Endothelial cell of umbilical vein (primary cell): ENCODE measurements around the gene ID2. TPM values are rescaled to one million over a fixed set of nuclear protein-coding genes. Genes with fewer than 3 reads are reported as not detected.

Source experiments
- BruUV-seq: library from RNA; stranded (reverse); fragments of 400-500 nt; replicated peaks from 2 replicates; lab custom pipeline; 2021; lab: Mats Ljungman, UMichigan
- CTCF ChIA-PET: fragments of 300-600, 350-600 bp; sonication (Branson Sonifier 250); formaldehyde crosslinking; loops from one replicate; lab custom pipeline; 2021; ENCODE audit warnings: antibody characterized with exemption, inconsistent platforms; lab: Charles Lee
- POLR2A ChIA-PET: fragments of 300-600, 350-600 bp; sonication (Branson Sonifier 250); formaldehyde crosslinking; loops from one replicate; lab custom pipeline; 2021; ENCODE audit warnings: antibody characterized with exemption, inconsistent platforms; lab: Charles Lee
- DNase-seq: peaks from one replicate; pipeline ENCODE4 v3.0.0-alpha.2; 2011; ENCODE audit warnings: low read depth, low spot score
- FAIRE-seq: peaks from 2 replicates; lab custom pipeline; 2011; peaks lifted over from hg19 to GRCh38; lab: Jason Lieb, UNC
- H2AFZ ChIP-seq: 2 replicates; pipeline ENCODE4 v1.6.0; 2012; ENCODE audit warnings: low read depth, low read length, control low read depth, inconsistent platforms
- H3K27ac ChIP-seq: 2 replicates; pipeline ENCODE4 v1.5.1; 2011; ENCODE audit warnings: low read depth, mild to moderate bottlenecking, control low read depth, low read length, moderate library complexity; ENCODE audit not compliant: insufficient read depth
- H3K27me3 ChIP-seq, 2 experiments: 2 replicates each; pipeline versions ENCODE4 v1.6.0 to v1.6.1; 2011; ENCODE audit warnings: low read length in 2 of 2, mixed read lengths in 1 of 2; ENCODE audit not compliant: control insufficient read depth in 2 of 2, insufficient read depth in 2 of 2
- H3K36me3 ChIP-seq, 2 experiments: 2 replicates in 1 of 2; 3 replicates in 1 of 2; pipeline ENCODE4 v1.5.1; 2011; ENCODE audit warnings: low read length in 2 of 2, mild to moderate bottlenecking in 1 of 2, moderate library complexity in 1 of 2; ENCODE audit not compliant: control insufficient read depth in 2 of 2, insufficient read depth in 2 of 2; ENCODE audit errors: extremely low read depth in 1 of 2
- H3K4me1 ChIP-seq: 3 replicates; pipeline ENCODE4 v1.5.1; 2011; ENCODE audit warnings: mild to moderate bottlenecking, low read length; ENCODE audit not compliant: control insufficient read depth, insufficient read depth; ENCODE audit errors: extremely low read depth
- H3K4me2 ChIP-seq: 2 replicates; pipeline ENCODE4 v1.6.1; 2011; ENCODE audit warnings: low read length, control low read depth, mixed read lengths; ENCODE audit not compliant: insufficient read depth
- H3K4me3 ChIP-seq, 3 experiments: fragments of 200-600 bp in 1 of 3; sonication (generic), shearing (Covaris generic) in 1 of 3; replicated peaks in 1 of 3; 2 replicates each; pipeline ENCODE4 v1.5.1; 2011 to 2016; ENCODE audit warnings: control low read depth in 3 of 3, low read length in 3 of 3, mild to moderate bottlenecking in 2 of 3, inconsistent platforms in 1 of 3, low read depth in 1 of 3, moderate library complexity in 1 of 3; ENCODE audit not compliant: insufficient read depth in 1 of 3
- H3K79me2 ChIP-seq: 2 replicates; pipeline ENCODE4 v1.6.0; 2012; ENCODE audit warnings: low read length, inconsistent platforms; ENCODE audit not compliant: control insufficient read depth, insufficient read depth
- H3K9ac ChIP-seq: replicated peaks from 2 replicates; pipeline ENCODE3; 2011; ENCODE audit warnings: low read length, control low read depth; ENCODE audit not compliant: insufficient read depth; ENCODE audit errors: extremely low read depth
- H3K9me1 ChIP-seq: replicated peaks from 3 replicates; pipeline ENCODE4 v1.6.0; 2011; ENCODE audit warnings: mild to moderate bottlenecking, low read length; ENCODE audit not compliant: control insufficient read depth, insufficient read depth; ENCODE audit errors: extremely low read depth
- H3K9me3 ChIP-seq: replicated peaks from 2 replicates; pipeline ENCODE4 v1.5.1; 2012; ENCODE audit warnings: low read length, inconsistent platforms; ENCODE audit not compliant: control insufficient read depth, insufficient read depth
- H4K20me1 ChIP-seq: replicated peaks from 2 replicates; pipeline ENCODE3; 2011; ENCODE audit warnings: mild to moderate bottlenecking, low read length; ENCODE audit not compliant: control insufficient read depth, insufficient read depth; ENCODE audit errors: extremely low read depth
- EZH2 ChIP-seq: IDR thresholded peaks from 2 replicates; pipeline ENCODE4 v1.6.1; 2012; ENCODE audit warnings: borderline replicate concordance, low read depth, mild to moderate bottlenecking, moderate library complexity, low read length, inconsistent platforms; ENCODE audit not compliant: severe bottlenecking
- FOS ChIP-seq: IDR thresholded peaks from 2 replicates; pipeline ENCODE4 v1.6.1; 2011; ENCODE audit warnings: mild to moderate bottlenecking, low read length, moderate library complexity, borderline replicate concordance; ENCODE audit not compliant: insufficient read depth
- GATA2 ChIP-seq: IDR thresholded peaks from 2 replicates; pipeline ENCODE4 v1.7.0; 2011; ENCODE audit warnings: low read depth, mild to moderate bottlenecking, moderate library complexity, mixed read lengths, low read length; ENCODE audit not compliant: insufficient read length, insufficient read depth
- JUN ChIP-seq: IDR thresholded peaks from 2 replicates; pipeline ENCODE4 v1.6.1; 2011; ENCODE audit warnings: borderline replicate concordance, low read depth; ENCODE audit not compliant: insufficient read length, insufficient read depth
- MYC ChIP-seq: IDR thresholded peaks from one replicate; pipeline ENCODE4 v1.6.1; 2011; ENCODE audit warnings: mild to moderate bottlenecking, low read depth, low read length
- POLR2A ChIP-seq: IDR thresholded peaks from 2 replicates; pipeline ENCODE4 v1.6.1; 2012; ENCODE audit warnings: low read depth, mild to moderate bottlenecking, control low read depth, low read length
- POLR2AphosphoS5 ChIP-seq: IDR thresholded peaks from 2 replicates; pipeline ENCODE4 v1.6.1; 2012; ENCODE audit warnings: low read depth, mild to moderate bottlenecking, control low read depth, low read length, moderate library complexity; ENCODE audit not compliant: insufficient read depth
- dilution Hi-C: fragments of 300-500 bp; cut with MboI; formaldehyde crosslinking; loops from one replicate; pipeline ENCODE4 v1.15.0; 2019; ENCODE audit warnings: low sequenced_read_pairs; ENCODE audit not compliant: extremely low pct_ligation_motif_present
- intact Hi-C: fragments of 100-400 bp; cut with micrococcal nuclease; formaldehyde crosslinking; loops from one replicate; pipeline ENCODE4 v1.10.0; 2022
- polyA plus RNA-seq, 4 experiments: library from polyadenylated mRNA; depleted of rRNA in 3 of 4; stranded (reverse) in 3 of 4; unstranded in 1 of 4; fragments of >200 nt; gene quantifications; 2 replicates each; pipeline versions ENCODE4 v1.2.1 to v1.2.3, GENCODE V29; 2011 to 2012; ENCODE audit warnings: missing spikeins in 1 of 4
- total RNA-seq: library from RNA; stranded (reverse); gene quantifications from 2 replicates; pipeline ENCODE4 v1.2.3, GENCODE V29; 2021
- TF ChIP-seq, protein P1 (sequence below): IDR thresholded peaks from 2 replicates; pipeline ENCODE4 v1.6.1; 2011; ENCODE audit not compliant: insufficient read depth, insufficient read length
- TF ChIP-seq, protein P2 (sequence below), 2 donors: IDR thresholded peaks; 1 replicate in 1 of 2; 2 replicates in 1 of 2; pipeline ENCODE4 v1.5.1; 2011; ENCODE audit warnings: low read length in 2 of 2, mild to moderate bottlenecking in 2 of 2, moderate library complexity in 2 of 2, control low read depth in 1 of 2, inconsistent platforms in 1 of 2, low read depth in 1 of 2; ENCODE audit not compliant: insufficient read depth in 1 of 2; ENCODE audit errors: extremely low read depth in 1 of 2

Gene ID2
- total and polyA plus RNA-seq, 2 donors (not counting 3 experiments of a cell fraction or from before 2014, with no cell fraction given) = 4.1 to 29.1 TPM

DNA sequence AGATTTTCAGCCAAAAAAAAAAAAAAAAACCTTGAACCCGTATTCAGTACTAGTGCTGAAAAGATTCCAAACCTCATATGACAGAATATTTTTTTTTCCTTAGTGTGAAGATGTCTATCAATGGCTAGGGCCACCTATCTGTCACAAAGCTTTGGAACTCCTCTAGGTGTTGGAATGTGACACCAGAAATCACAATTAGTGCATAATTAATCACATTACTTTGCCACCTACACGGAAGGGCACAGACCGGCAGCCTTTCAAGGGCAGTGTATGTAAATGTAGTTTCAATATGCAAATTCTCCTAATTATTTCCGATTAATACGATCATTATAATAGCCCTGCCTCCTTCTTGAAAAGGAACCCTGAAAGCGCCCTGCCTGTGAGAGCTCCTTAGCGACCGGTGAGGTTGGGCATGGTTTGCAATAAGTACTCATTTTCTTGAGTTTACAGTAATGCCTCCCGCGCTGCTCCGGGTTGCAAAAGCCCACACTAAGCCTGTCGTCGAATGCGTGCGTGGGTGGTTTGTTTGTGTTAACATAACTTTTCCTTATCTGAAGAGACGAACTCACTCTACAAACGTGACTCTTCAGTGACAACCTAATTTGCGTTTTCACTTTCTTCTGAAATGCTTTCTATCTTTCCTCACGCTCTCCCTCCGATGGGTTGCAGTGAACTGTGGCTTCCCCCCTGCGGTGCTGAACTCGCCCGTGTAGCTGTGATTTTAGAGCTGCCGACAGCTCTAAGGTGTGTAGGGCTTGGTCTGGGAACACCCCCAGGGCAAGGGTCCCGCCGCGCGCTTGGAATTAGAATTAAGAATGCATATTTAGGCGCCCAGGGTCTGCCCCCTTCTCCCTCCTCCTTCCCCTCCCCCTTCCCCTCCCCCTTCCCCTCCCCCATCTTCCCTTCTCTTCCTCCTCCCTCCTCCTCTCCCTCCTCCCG, 765 bp upstream of the ID2 start:
- FAIRE-seq (peak; percentile 28), DNase-seq (peak; percentile 62)
- POLR2A ChIA-PET = interaction anchor here (0.5 to 1.8 kb wide), 11 partner anchors 9 to 1486 kb away, joined by 3 to 11 read pairs (median 4); no protein-coding TSS in a partner anchor
- no TSS peak for BruUV-seq
- H2AFZ ChIP-seq = peak overlapping the region; percentile 35
- TF ChIP-seq, protein P1, sequence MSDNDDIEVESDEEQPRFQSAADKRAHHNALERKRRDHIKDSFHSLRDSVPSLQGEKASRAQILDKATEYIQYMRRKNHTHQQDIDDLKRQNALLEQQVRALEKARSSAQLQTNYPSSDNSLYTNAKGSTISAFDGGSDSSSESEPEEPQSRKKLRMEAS = no peak
- TF ChIP-seq FOS = no peak
- TF ChIP-seq POLR2AphosphoS5 = no peak
- TF ChIP-seq, protein P2, sequence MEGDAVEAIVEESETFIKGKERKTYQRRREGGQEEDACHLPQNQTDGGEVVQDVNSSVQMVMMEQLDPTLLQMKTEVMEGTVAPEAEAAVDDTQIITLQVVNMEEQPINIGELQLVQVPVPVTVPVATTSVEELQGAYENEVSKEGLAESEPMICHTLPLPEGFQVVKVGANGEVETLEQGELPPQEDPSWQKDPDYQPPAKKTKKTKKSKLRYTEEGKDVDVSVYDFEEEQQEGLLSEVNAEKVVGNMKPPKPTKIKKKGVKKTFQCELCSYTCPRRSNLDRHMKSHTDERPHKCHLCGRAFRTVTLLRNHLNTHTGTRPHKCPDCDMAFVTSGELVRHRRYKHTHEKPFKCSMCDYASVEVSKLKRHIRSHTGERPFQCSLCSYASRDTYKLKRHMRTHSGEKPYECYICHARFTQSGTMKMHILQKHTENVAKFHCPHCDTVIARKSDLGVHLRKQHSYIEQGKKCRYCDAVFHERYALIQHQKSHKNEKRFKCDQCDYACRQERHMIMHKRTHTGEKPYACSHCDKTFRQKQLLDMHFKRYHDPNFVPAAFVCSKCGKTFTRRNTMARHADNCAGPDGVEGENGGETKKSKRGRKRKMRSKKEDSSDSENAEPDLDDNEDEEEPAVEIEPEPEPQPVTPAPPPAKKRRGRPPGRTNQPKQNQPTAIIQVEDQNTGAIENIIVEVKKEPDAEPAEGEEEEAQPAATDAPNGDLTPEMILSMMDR (IDR thresholded peaks at IDR 0.05; ENCODE audit: extremely low read depth in 1 of 2, insufficient read depth in 1 of 2, low read depth in 1 of 2, low read length in 2 of 2) = no peak
- no peak for TF ChIP-seq JUN
- no peak for TF ChIP-seq GATA2
- no peak for TF ChIP-seq MYC
- no peak for TF ChIP-seq POLR2A
- no peak for TF ChIP-seq EZH2
- dilution Hi-C loops = no loop called here
- H3K27ac ChIP-seq = peak overlapping the region; percentile 98
- no peaks in the 10 kb centered on the region for H3K36me3 ChIP-seq
- intact Hi-C loops = loop anchor here (1.0 to 10.0 kb wide), 4 partner anchors 322 to 1856 kb away; partner anchors contain the start of gene MBOAT2
- H3K9me1 ChIP-seq = no peaks in the 10 kb centered on the region
- no peaks in the 10 kb centered on the region for H3K79me2 ChIP-seq
- H3K4me2 ChIP-seq = peak overlapping the region; percentile 57
- peaks cover 68% of the 10 kb centered on the region for H3K4me1 ChIP-seq
- peaks cover 10 to 33% of the 10 kb centered on the region in 2 experiments for H3K27me3 ChIP-seq
- CTCF ChIA-PET = interaction anchor here (0.8 to 5.1 kb wide), 4 partner anchors 10 to 1584 kb away, joined by 3 to 66 read pairs (median 4); no protein-coding TSS in a partner anchor
- no peaks in the 10 kb centered on the region for H4K20me1 ChIP-seq
- peak overlapping the region; percentile 14 to 49 (median 34) for H3K4me3 ChIP-seq
- H3K9me3 ChIP-seq = no peaks in the 10 kb centered on the region
- H3K9ac ChIP-seq = peak overlapping the region; percentile 32
